K562 (cell line): ENCODE results near the gene NET1.

Source experiments
- CBX2 ChIP-seq: fragments of 200-600 bp; sonication (generic); IDR thresholded peaks from one replicate; pipeline ENCODE4 v1.6.1; 2012; ENCODE audit warnings: mild to moderate bottlenecking, low read length, inconsistent platforms; ENCODE audit not compliant: insufficient read depth, poor library complexity, severe bottlenecking
- CBX5 ChIP-seq: IDR thresholded peaks from 2 replicates; pipeline ENCODE4 v1.6.1; 2014; ENCODE audit warnings: low read depth, borderline replicate concordance
- CHD4 ChIP-seq: fragments of 200-600 bp; sonication (generic); IDR thresholded peaks from 3 replicates; pipeline ENCODE4 v1.6.1; 2012; ENCODE audit warnings: low read depth, mild to moderate bottlenecking, mixed read lengths, low read length, inconsistent platforms; ENCODE audit not compliant: insufficient read depth, insufficient replicate concordance, poor library complexity, severe bottlenecking
- IRF9 ChIP-seq: fragments of 450-650 bp; IDR thresholded peaks from 2 replicates; pipeline ENCODE4 v1.6.1; 2016; ENCODE audit warnings: missing biosample characterization, missing genetic modification characterization
- MTA2 ChIP-seq: fragments of 450-650 bp; IDR thresholded peaks from 2 replicates; pipeline ENCODE4 v1.6.1; 2016; ENCODE audit warnings: low read depth
- MXI1 ChIP-seq: IDR thresholded peaks from 2 replicates; pipeline ENCODE4 v1.6.1; 2011; ENCODE audit warnings: low read depth, mild to moderate bottlenecking, improper control_type of control experiment, low read length
- NELFE ChIP-seq: IDR thresholded peaks from 2 replicates; pipeline ENCODE4 v1.6.1; 2011; ENCODE audit warnings: mild to moderate bottlenecking; ENCODE audit not compliant: insufficient read depth, insufficient read length
- PHF8 ChIP-seq: fragments of 200-600 bp; sonication (generic); IDR thresholded peaks from 2 replicates; pipeline ENCODE4 v1.6.1; 2012; ENCODE audit warnings: mixed run types, mild to moderate bottlenecking, inconsistent platforms, low read length, moderate library complexity, borderline replicate concordance
- TARDBP ChIP-seq: fragments of 450-650 bp; IDR thresholded peaks from 2 replicates; pipeline ENCODE4 v1.6.1; 2016
- TCF3 ChIP-seq: sonication (generic); formaldehyde crosslinking; IDR thresholded peaks from 2 replicates; pipeline ENCODE4 v1.4.0; 2020; ENCODE audit warnings: mild to moderate bottlenecking, missing genetic modification reagents
- THRA ChIP-seq: fragments of 450-650 bp; IDR thresholded peaks from 2 replicates; pipeline ENCODE4 v1.6.1; 2017; ENCODE audit warnings: mild to moderate bottlenecking, moderate library complexity
- ZNF253 ChIP-seq: fragments of 250-450 bp; sonication (Bioruptor Pico); conservative IDR thresholded peaks from 2 replicates; pipeline ENCODE4 v1.6.1; 2021; ENCODE audit warnings: mild to moderate bottlenecking
- ZNF318 ChIP-seq, 2 experiments: fragments of 450-650 bp; IDR thresholded peaks; 2 replicates each; pipeline ENCODE4 v1.6.1; 2016; ENCODE audit warnings: mild to moderate bottlenecking in 2 of 2, borderline replicate concordance in 1 of 2, low read depth in 1 of 2, moderate library complexity in 1 of 2

GRCh38 chr10:5364374-5364773, 48.0 kb upstream of the NET1 start:
- TF ChIP-seq IRF9 (tag) = no peak
- no peak for TF ChIP-seq MXI1
- TF ChIP-seq TARDBP = no peak
- TF ChIP-seq MTA2 = no peak
- TF ChIP-seq ZNF253 = no peak
- no peak for TF ChIP-seq PHF8
- TF ChIP-seq CBX5 = no peak
- no peak for TF ChIP-seq CBX2
- TF ChIP-seq CHD4 = no peak
- TF ChIP-seq ZNF318 (IDR thresholded peaks at IDR 0.05; ENCODE audit: borderline replicate concordance in 1 of 2, low read depth in 1 of 2) = no peak
- TF ChIP-seq TCF3 (CRISPR knock-in tag) = no peak
- no peak for TF ChIP-seq THRA
- TF ChIP-seq NELFE = no peak
